Hippocampal formation (tissue), 2 donors: ENCODE results near the gene TRAF3IP3.
A peak's percentile ranks its signal among the peaks of the same experiment; 100 is the strongest.
"Not testable (repeated sequence)": the region's sequence is repeated elsewhere in the genome, so short reads cannot be mapped to it uniquely, and the experiment has no call there.

Experiments
- DNase-seq, 2 donors: peaks; one replicate each; lab custom pipeline; 2025; lab: John Stamatoyannopoulos, UW

Gene TRAF3IP3

DNA sequence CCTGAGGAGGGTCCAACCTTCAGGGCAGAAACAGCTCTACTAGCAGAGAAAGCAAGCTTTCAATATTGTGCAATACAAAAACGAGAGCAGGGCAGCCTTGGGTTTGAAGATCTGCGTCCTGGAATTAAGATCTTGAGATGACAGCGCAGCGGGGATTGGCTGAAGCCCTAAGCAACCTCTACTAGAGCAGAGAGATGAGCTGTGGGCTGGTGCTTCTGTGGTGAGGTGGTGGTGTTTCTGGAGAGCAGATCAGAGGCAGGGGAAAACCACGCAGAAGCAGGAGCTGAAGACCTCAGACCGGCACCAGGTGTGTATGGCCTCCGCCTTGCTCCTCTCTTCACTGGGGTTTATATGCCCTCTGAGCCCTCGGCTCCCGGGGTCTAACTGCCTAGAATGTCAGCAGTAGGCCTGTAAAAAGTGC lies 12.5 kb downstream of the TRAF3IP3 start:
- DNase-seq: no peak

DNA sequence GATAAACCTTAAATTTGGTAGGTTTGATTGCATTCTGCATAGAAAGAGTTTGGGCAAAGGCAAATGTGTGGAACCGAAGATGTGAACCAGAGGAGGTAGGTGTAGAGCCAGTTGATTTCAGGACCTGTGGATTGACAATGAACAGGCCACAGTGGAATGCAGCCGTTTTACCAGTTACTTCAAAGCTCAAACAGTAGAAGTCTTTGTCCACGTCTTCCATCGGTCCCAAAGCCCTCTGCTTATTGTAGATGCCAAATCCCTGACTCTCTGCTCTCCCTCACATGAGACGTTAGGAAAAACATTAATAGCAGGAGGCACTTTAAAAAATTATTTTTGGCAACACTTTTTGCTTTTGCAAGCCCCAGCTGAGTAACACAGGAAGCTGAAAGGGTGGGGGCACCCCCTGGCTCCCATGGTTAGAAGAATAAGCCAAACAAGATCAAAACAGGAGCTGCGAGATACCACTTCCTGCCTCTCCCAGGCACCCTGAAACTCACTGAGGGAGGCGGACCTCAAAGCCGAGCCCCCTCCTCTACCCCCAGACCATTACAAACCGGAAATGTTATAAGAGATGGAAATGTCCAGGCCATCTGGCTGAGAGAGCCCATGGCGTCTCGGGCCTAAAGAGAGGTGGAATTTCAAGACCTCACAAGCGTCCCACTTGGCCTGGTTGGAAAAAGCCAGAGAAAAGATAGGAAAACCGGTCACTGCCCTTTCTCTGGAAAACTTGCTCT lies 13.5 kb downstream of the TRAF3IP3 start:
- DNase-seq: no peak

DNA sequence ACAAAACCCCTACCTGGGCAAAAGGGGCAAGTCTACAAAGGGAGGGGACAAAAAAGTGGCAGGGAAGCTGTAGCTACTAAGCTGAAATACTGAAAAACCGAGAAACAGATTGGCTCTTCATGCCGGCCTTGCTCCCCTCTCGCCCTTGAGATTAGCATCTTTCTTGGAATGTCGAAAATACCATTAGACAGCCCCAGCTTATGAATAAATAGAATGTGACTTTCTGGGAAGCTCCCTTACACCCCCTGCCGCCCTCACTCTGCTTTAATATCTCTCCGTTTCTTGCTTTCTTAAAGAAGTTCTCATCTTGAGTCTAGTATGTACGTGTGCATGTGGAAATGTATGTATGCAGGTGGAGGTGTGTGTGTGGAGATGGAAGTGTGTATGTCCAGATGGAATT lies 14.1 kb downstream of the TRAF3IP3 start:
- DNase-seq: no peak

DNA sequence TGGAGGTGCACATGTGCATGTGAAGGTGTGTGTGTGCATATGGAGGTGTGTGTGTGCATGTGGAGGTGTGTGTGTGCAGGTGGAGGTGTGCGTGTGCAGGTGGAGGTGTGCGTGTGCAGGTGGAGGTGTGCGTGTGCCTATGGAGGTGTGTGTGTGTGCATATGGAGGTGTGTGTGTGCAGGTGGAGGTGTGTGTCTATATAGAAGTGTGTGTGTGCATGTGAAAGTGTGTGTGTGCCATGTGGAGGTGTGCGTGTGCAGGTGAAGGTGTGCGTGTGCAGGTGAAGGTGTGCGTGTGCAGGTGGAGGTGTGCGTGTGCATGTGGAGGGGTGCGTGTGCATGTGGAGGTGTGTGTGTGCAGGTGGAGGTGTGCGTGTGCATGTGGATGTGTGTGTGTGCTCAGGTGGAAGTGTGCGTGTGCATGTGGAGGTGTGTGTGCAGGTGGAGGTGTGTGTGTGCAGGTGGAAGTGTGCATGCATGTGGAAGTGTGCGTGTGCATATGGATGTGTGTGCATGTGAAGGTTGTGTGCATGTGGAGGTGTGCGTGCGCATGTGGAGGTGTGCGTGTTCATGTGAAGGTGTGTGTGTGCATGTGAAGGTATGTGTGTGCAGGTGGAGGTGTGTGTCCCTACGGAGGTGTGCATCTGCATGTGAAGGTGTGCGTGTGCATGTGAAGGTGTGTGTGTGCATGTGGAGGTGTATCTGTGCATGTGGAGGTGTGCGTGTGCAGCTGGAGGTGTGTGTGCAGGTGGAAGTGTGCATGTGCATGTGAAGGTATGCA lies 15.0 kb downstream of the TRAF3IP3 start:
- no peak for DNase-seq

DNA sequence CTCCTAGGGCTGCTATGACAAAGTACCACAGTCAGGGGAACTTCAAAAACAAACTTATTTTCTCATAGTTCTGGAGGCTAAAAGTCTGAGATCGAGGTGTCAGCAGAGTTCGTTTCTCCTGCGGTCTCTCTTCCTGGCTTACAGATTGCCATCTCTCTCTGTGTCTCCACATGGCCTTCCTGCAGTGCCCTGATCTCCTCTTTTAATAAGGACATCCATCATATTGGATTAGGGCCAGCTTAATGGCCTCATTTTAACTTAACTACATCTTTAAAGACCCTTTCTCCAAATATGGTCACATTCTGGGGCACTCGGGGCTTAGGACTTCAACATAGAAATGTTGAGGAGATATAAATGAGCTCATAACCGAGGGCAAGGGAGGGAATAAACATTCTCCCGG lies 16.3 kb downstream of the TRAF3IP3 start:
- no peak for DNase-seq

DNA sequence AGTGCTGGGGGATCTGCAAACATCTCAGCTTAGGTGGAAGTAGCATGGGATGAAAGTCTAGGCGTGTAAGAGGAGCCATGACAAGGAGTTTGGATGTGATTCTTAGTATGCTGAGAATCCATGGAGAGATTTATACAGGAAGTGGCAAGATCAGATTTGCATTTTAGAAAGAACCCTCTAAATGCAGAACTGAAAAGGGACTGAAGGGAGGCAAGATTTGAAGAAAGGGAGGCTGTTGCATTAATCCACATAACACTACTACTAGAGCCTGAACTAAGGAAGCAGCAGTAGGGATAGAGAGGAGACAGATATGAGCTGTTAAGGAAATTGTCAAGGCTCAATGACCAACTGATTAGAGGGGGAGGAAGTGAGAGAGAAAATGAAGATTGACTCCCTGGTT lies 18.7 kb downstream of the TRAF3IP3 start:
- no peak for DNase-seq

DNA sequence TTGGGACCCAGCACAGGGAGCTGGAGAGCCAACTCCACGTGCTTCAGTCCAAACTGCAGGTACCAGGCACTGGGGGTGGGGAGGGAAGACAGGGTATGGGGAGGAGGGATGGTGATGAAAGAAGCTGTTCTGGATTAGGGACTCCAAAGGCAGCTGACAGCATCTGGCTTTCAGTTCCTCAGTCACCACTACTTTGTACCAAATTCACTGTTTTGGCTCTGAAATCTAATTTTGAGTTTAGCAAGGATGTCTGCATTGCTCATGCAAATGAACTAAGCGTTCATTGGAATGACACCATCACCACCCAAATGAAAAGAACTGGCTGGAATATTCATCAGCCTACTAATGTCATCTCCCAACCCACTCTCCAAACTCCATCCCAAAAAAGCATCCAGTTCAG lies 19.8 kb downstream of the TRAF3IP3 start:
- DNase-seq: no peak

DNA sequence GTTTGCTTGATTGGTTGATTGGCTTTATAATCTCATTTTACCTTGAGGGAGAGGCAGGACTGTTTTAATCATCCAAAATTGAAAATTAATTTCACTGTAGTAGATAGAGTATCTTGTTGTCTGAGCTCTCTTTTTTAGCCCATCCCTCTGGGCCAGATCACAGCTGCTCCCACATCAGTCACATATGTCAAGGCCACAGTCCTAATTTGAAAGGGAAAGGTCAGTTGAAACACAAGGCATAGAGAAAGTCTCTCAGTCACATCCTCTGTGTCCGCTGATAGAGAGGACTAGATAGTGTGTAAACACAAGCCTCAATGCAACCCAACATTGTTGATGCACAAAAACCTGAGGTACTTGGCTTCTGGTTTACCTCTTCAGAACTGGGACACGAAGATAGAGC lies 21.7 kb downstream of the TRAF3IP3 start:
- no peak for DNase-seq

DNA sequence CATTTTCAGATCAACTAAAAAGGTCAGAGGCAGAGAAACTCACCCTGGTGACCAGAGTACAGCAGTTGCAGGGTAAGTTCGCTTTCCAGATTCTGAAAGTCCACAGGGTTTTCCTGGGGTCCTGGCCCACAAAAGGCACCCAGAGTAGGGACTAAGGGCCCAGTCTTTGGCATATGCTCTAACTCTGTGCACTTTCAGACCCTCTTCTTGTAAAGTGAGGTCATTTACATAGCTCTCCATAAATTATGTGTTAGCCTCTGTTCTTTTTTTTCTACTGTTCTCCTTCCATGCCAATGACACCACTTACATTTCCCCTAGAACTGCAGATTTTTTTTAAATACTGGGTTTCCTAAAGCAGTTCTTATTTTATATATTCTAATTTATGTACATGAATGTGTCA lies 22.2 kb downstream of the TRAF3IP3 start:
- DNase-seq: no peak

DNA sequence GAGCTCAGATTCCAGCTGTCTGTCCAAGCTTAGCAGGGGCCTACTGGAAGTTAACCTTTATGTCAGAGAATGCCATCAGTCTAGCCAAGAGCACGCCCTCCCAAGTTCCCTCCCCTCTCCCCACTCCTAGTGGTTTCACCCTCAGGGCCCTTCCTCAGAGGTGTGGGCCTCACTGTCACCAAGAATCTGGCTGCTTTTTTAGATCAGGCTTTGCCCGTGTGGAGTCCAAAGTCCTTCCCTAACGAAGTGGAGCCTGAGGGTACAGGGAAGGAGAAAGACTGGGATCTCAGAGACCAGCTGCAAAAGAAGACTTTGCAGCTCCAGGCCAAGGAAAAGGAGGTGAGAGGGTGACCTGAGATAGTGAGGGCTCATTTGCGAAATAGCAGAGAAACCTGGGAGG lies 24.4 kb downstream of the TRAF3IP3 start:
- no peak for DNase-seq

DNA sequence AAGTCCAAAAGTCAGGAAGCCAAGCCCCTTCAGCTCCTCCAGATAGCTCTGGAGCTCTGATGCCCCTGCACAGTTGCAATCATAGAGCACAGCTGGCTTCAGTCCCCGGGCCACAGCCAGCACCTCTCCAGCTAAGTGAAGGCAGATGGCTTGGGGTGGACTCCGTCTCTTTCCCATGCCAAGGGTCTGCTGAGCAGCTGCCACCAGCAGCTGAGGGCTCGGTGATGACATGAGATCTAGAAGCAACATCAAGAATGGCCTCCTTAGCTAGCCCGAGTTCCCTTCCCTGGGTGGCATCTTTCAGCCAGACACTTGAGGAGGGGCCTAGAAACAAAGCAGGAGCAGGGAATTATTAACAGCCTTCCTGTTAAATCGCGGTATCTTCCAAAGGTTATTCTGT lies 27.5 kb downstream of the TRAF3IP3 start:
- DNase-seq: no peak

DNA sequence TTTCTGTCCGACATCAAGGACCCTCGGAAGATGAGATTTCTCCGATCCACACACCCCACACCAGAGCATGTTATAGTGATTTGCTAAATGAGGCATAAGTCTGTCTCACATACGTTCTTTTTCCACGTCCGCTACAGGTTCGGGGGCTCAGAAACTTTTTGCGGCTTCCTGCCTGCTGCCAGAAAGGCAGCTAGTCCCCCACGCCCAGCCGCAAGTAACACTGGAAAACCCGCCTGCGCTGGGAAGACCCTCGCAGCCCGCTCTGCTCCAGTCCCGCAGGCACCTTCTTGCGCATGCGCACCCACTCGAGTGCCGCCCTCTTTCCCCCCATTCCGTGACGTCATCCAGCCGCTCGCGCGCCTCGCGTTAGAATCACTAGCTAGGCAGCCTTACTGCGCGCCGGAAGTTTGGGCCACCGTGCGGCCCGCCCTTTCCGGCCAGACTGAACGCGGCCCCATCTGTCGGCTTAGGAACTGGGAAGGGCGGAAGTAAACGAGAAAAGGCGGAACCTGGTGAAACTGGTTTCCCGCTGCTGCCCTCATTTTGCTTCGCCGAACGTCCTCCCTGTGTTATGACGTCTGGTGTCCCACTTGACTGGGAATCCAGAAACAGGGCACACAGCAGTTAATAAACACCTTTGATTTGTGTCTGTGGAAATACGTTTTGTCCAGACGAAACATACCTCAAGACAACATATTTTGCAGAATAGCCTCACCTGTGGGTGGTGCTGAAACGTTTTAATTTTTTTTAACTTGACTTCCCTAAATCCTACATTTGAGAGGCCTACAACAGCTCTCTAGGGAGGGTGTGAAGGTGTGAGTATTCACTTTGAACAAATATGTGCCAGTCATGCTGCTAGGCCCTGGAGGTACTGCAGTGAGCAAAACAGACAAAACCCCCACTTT lies 28.7 kb downstream of the TRAF3IP3 start, which contains the start of gene C1orf74:
TSS of gene C1orf74 (minus strand) at position 295 of the 905 bp plus-strand sequence. CDS start 925 bp downstream, outside the sequence.
- peak; percentile 96 to 97 for DNase-seq

DNA sequence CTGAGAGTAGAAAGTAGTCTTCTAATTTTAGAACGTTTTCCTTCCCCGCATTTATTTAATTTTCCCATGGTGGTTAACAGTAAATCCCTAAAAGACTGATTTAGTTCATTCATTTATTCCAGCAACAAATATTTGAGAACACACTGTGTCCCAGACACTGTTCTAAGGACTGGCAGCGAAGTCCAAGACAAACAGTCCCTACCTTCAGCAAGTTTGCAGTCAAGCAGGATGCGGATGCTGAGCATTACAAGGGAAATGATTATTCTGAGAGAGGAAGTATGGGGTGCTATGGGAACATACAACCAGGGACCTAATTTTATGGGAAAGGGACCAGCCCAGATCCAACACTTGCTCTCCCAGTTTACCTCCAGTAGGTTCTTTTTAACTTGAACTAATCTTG lies 29.7 kb downstream of the TRAF3IP3 start:
- no peak for DNase-seq

DNA sequence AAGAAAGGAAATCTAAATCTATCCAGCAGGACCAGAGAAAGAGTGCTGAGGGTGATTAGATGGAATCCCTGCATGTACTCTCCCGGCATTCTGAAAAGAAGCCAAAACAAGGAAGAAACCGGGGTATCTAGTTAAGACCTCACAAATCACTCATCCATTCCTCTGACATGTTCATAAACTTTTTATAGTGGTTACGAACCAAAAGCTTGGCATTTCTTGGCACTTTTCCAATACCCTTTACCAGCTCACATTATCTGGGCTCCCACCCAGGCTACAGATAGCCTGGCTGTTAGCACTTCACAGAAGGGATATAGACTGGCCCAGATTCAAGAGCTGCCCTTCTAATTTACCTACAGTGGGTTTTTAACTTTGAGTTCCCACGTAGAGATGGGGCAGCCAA lies 30.3 kb downstream of the TRAF3IP3 start:
- no peak for DNase-seq

DNA sequence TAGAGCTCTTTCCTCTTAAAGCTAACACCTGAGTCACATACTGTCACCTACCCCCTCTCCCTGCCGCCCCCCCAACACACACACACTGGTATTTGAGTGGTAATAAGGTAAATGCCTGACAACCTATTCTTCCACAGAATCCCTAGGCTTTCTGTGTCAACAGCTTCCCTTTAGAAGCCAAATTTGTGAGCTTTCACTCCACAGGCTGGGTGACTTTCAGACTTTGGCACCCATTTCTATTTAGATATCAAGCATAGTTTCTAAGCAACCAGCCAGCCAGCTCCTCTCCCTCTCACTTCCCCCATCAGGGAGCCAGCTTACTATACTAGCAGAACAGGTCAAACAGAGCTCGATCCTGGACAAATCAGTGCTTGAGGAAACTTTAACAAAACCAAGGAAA lies 31.7 kb downstream of the TRAF3IP3 start:
- DNase-seq: no peak

DNA sequence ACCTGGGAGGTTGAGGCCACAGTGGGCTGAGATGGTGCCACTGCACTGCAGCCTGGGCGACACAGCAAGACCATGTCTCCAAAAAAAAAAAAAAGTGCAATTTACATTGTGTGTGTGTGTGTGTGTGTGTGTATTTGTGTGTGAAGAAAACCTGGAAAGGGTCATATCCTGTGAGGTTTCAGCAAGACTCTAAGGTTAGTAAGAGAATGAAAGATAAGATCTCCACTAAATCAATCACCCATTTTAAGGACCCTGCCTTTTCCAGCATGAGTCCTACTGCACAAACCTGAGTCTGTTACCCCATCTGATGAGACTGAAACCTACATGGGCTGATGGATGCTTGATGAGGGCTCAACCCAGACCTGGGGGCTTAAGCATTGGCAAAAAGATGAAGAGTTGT lies 33.4 kb downstream of the TRAF3IP3 start:
- no peak for DNase-seq

DNA sequence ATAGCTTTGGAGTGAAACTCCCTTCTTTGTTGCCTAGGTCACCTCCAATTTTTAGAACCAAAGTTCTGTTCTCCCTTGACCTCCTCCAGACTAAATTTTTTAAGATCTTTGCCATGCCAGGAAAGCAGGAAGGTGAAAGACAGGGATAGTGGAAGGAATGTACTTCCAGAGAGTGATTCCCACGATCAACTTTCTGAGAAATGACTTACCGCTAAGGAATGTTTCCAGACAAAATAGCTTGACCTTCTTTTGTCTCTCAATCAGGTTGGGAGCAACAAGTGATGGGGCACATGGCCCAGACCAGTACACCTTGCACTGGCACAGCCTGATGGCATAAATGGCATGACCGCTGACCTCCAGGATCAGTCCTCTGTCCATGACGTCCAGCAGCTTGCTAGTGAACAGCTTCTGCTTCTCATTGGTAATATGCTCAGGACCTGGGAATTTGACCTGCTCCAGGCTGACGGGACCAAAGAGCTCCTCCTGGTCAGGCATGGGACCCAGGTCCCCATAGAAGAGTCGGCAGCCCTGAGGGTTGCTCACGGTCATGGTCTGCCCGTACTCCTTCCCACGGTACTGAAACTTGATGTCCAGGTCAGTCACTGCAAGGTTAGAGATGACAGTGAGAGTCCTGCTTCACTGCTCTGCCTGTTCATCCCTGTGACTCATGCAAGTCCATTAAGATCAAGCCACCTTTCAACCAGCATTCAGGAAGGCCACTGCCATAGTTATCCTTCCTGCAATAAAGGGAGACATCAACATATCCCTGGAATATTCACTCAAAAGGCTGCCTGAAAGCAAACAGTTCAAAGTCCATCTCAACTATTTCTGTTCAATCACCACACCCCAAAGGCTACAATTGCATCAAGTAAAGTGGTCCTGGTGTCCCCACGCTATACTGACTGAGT lies 34.7 kb downstream of the TRAF3IP3 start:
- DNase-seq: no peak

DNA sequence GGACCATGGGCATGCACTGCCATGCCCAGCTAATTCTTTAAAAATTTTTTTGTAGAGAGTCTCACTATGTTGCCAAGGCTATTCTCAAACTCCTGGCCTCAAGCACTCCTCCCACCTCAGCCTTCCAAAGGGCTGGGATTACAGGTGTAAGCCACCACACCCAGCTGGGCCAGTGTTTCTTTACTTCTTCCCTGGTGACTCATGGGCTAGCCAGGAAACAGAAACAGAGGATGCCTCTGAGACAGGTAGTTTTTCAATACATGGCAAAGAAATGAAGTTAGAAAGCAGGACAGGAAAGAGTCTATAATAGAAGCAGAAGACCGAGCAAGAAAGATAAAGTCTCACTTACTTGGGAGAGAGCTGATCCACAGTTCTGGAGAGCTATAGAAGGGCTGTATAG lies 36.1 kb downstream of the TRAF3IP3 start:
- no peak for DNase-seq

DNA sequence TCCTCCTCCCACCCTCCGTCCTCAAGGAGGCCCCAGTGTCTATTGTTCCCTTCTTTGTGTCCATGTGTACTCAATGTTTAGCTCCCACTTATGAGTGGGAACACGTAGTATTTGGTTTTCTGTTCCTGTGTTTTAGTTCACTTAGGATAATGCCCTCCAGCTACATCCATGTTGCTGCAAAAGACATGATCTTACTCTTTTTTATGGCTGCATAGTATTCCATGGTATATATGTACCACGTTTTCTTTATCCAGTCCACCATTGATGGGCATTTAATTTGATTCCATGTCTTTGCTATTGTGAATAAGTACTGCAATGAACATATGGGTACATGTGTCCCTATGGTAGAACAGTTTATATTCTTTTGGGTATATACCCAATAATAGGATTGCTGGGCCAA lies 37.9 kb downstream of the TRAF3IP3 start:
- not testable (repeated sequence) for DNase-seq

DNA sequence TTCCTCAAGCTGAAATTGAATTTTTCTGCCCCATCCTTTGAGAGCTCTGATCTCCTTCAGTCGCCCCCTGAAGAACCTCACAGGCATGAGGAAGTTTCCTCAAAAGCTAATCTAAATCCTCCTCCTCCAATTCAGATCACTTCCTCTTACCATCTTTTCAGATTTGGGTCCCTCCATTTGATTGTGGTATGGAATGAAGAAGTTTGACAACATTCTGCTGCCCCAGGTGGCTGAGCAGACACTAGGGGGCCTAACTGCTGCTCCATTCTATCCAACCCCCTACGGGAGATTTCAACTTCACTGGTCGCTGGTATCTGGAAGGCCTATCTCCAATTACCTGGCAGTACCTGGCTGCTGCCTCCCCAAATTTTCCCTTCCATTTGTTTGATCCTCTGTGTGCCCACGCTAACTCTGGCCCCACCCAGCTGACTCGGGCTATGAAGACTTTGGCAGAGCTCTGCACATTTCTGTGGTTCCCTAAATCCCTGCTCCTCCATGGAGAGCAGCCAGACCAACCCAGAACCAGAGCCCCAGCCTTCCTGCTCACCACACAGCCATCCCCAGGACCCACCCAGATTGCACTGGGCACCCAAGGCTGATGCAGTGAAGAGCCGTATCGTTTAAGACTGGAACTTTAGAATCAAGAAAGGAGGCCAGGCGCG lies 42.3 kb downstream of the TRAF3IP3 start:
- DNase-seq: no peak
